Hepatocyte (in vitro differentiated cells): Measurements from ENCODE around the gene TPPP3. TPM values are rescaled to one million over a fixed set of nuclear protein-coding genes. Genes with fewer than 3 reads are reported as not detected.

Experiments
- DNase-seq: peaks from one replicate; pipeline ENCODE4 v3.0.0-alpha.2; 2016; ENCODE audit warnings: low spot score
- H2AFZ ChIP-seq: fragments of 200-600 bp; sonication (generic); 2 replicates; pipeline ENCODE4 v1.6.0; 2016; ENCODE audit warnings: antibody characterized with exemption, mild to moderate bottlenecking
- H3K27ac ChIP-seq: fragments of 200-600 bp; sonication (generic); 2 replicates; pipeline ENCODE4 v1.5.1; 2016; ENCODE audit warnings: mild to moderate bottlenecking
- H3K27me3 ChIP-seq: fragments of 200-600 bp; sonication (generic); 2 replicates; pipeline ENCODE4 v1.6.1; 2016
- H3K36me3 ChIP-seq: fragments of 200-600 bp; sonication (generic); replicated peaks from 2 replicates; pipeline ENCODE4 v1.5.1; 2016; ENCODE audit warnings: low read depth; ENCODE audit not compliant: insufficient read depth
- H3K4me1 ChIP-seq: fragments of 200-600 bp; sonication (generic); 2 replicates; pipeline ENCODE4 v1.5.1; 2016; ENCODE audit warnings: mild to moderate bottlenecking, moderate library complexity; ENCODE audit not compliant: insufficient read depth
- H3K4me2 ChIP-seq: fragments of 200-600 bp; sonication (generic); 2 replicates; pipeline ENCODE4 v1.6.0; 2016
- H3K4me3 ChIP-seq: fragments of 200-600 bp; sonication (generic); 2 replicates; pipeline ENCODE4 v1.5.1; 2016; ENCODE audit warnings: mild to moderate bottlenecking
- H3K79me2 ChIP-seq: fragments of 200-600 bp; sonication (generic); 2 replicates; pipeline ENCODE4 v1.6.0; 2017; ENCODE audit warnings: mild to moderate bottlenecking
- H3K9me2 ChIP-seq: fragments of 200-600 bp; sonication (generic); replicated peaks from 2 replicates; pipeline ENCODE4 v1.6.0; 2017; ENCODE audit warnings: mild to moderate bottlenecking; ENCODE audit not compliant: insufficient read depth
- H3K9me3 ChIP-seq: fragments of 200-600 bp; sonication (generic); 2 replicates; pipeline ENCODE4 v1.5.1; 2016; ENCODE audit warnings: low read depth, mild to moderate bottlenecking
- H4K20me1 ChIP-seq: fragments of 200-600 bp; sonication (generic); 2 replicates; pipeline ENCODE4 v1.6.0; 2016; ENCODE audit warnings: mild to moderate bottlenecking; ENCODE audit not compliant: insufficient read depth, poor library complexity, severe bottlenecking
- CTCF ChIP-seq: fragments of 200-600 bp; sonication (generic); IDR thresholded peaks from 2 replicates; pipeline ENCODE4 v1.5.1; 2016; ENCODE audit warnings: antibody characterized with exemption, mild to moderate bottlenecking; ENCODE audit not compliant: poor library complexity
- EZH2 ChIP-seq: fragments of 200-600 bp; sonication (generic); IDR thresholded peaks from 2 replicates; pipeline ENCODE4 v1.6.1; 2016; ENCODE audit warnings: antibody characterized with exemption, mild to moderate bottlenecking, borderline replicate concordance
- EZH2phosphoT487 ChIP-seq: fragments of 200-600 bp; sonication (generic); IDR thresholded peaks from one replicate; pipeline ENCODE4 v1.6.1; 2018; ENCODE audit warnings: antibody characterized with exemption, mild to moderate bottlenecking, low read depth, moderate library complexity; ENCODE audit not compliant: unreplicated experiment, severe bottlenecking
- WGBS: methylation state at CpG from one replicate; pipeline ENCODE4 v1.1.6; 2016; ENCODE audit warnings: low lambda C conversion rate; ENCODE audit errors: missing lambda C conversion rate; 5-methylcytosine and 5-hydroxymethylcytosine counted together
- polyA plus RNA-seq: library from polyadenylated mRNA; unstranded; fragments of >200 nt; fragmentation: Nextera tagmentation; extraction: Ambion mirVana; gene quantifications from 2 replicates; pipeline ENCODE4 v1.2.1, GENCODE V29; 2016
- total RNA-seq: library from RNA; depleted of rRNA; stranded (reverse); fragments of >200 nt; gene quantifications from 2 replicates; pipeline ENCODE4 v1.2.3, GENCODE V29; 2014

Gene TPPP3
- total and polyA plus RNA-seq, 2 experiments from 2014 or later: 3.2 to 20.1 TPM

GRCh38 chr16:67432506-67432890, 39.2 kb upstream of the TPPP3 start:
- Histone ChIP-seq H3K9me2 (no peaks in the 10 kb centered on the region), H3K4me2 (peak overlapping the region; percentile 98), H3K27ac (no peak overlapping the region), H2AFZ (no peak overlapping the region), H3K79me2 (no peaks in the 10 kb centered on the region), H3K4me3 (no peak overlapping the region), H4K20me1 (no peaks in the 10 kb centered on the region), H3K36me3 (no peaks in the 10 kb centered on the region), H3K4me1 (peaks cover 13% of the 10 kb centered on the region), H3K9me3 (no peaks in the 10 kb centered on the region), H3K27me3 (peaks cover 24% of the 10 kb centered on the region)
- no peak for DNase-seq
- no peak for TF ChIP-seq CTCF
- TF ChIP-seq EZH2phosphoT487: no peak
- TF ChIP-seq EZH2: no peak
- 71% methylated on average over 5 of the region's 5 CpGs for WGBS

- no peak for DNase-seq
- H3K27ac ChIP-seq: no peak overlapping the region
These were observed 38.6 kb upstream of the TPPP3 start for GRCh38 chr16:67431775-67432505.

GRCh38 chr16:67430977-67431774, 37.9 kb upstream of the TPPP3 start, which contains the start of gene HSD11B2:
Gene HSD11B2, plus strand, starts transcription at chr16:67431121. Its CDS starts 128 bp downstream, at chr16:67431249.
- H3K4me1 ChIP-seq: peaks cover 13% of the 10 kb centered on the region
- no peaks in the 10 kb centered on the region for H3K36me3 ChIP-seq
- no peak within 1 kb of the TSS for H3K27ac ChIP-seq
- peak within 1 kb of the TSS; percentile 49 for H3K4me3 ChIP-seq
- H3K9me2 ChIP-seq: no peaks in the 10 kb centered on the region
- DNase-seq: peak; percentile 88
- H3K27me3 ChIP-seq: peaks cover 24% of the 10 kb centered on the region
- H4K20me1 ChIP-seq: no peaks in the 10 kb centered on the region
- H2AFZ ChIP-seq: peak within 1 kb of the TSS; percentile 76
- H3K4me2 ChIP-seq: peak within 1 kb of the TSS; percentile 98
- H3K79me2 ChIP-seq: no peaks in the 10 kb centered on the region
- WGBS: 2% methylated on average over 39 of the region's 87 CpGs
- no peak for TF ChIP-seq EZH2phosphoT487
- peak; percentile 1 for TF ChIP-seq CTCF
- H3K9me3 ChIP-seq: no peaks in the 10 kb centered on the region

More at GRCh38 chr16:67431775-67432505, 38.6 kb upstream of the TPPP3 start:
- H4K20me1 ChIP-seq: no peaks in the 10 kb centered on the region
- H3K9me2 ChIP-seq: no peaks in the 10 kb centered on the region
- peaks cover 13% of the 10 kb centered on the region for H3K4me1 ChIP-seq
- H3K9me3 ChIP-seq: no peaks in the 10 kb centered on the region
- 33% methylated on average over 10 of the region's 13 CpGs for whole genome bisulfite sequencing
- no peaks in the 10 kb centered on the region for H3K79me2 ChIP-seq
- H3K36me3 ChIP-seq: no peaks in the 10 kb centered on the region
- no peak overlapping the region for H2AFZ ChIP-seq
- peaks cover 24% of the 10 kb centered on the region for H3K27me3 ChIP-seq
- no peak overlapping the region for H3K4me3 ChIP-seq
- TF ChIP-seq CTCF: no peak
- TF ChIP-seq EZH2phosphoT487: no peak
- no peak for TF ChIP-seq EZH2
- H3K4me2 ChIP-seq: peak overlapping the region; percentile 98
